K562 (cell line): ENCODE measurements around the gene USP51. TPM values are rescaled to one million over a fixed set of nuclear protein-coding genes. Genes with fewer than 3 reads are reported as not detected.

Experiments
- ATAC-seq: fragments of 200-7000 bp; cut with Tn5 transposase; 3 replicates; pipeline ENCODE4 v1.9.1; 2020; ENCODE audit warnings: moderate library complexity
- BruUV-seq: library from RNA; stranded (reverse); fragments of 400-500 nt; replicated peaks from 2 replicates; lab custom pipeline; 2021; lab: Mats Ljungman, UMichigan
- CTCF ChIA-PET: fragments of 300-600 bp; formaldehyde crosslinking; extraction: SDS; loops from one replicate; lab custom pipeline; 2021; ENCODE audit warnings: low intra/inter-chr PET ratio; lab: Yijun Ruan, JAX
- POLR2A ChIA-PET: fragments of 300-600, 350-650 bp; sonication (Branson Sonifier 250); formaldehyde crosslinking; extraction: SDS; loops from one replicate; lab custom pipeline; 2021; ENCODE audit warnings: antibody characterized with exemption, inconsistent platforms; lab: Yijun Ruan, JAX
- DNase-seq, 4 experiments: peaks; one replicate each; pipeline versions ENCODE4 v3.0.0 to v3.0.0-alpha.2; 2011 to 2018; ENCODE audit warnings: low spot score in 3 of 4, mixed read lengths in 3 of 4; ENCODE audit errors: extremely low read depth in 1 of 4
- FAIRE-seq: peaks from 2 replicates; lab custom pipeline; 2011; peaks lifted over from hg19 to GRCh38; lab: Jason Lieb, UNC
- H2AFZ ChIP-seq: 2 replicates; pipeline ENCODE4 v1.6.0; 2011; ENCODE audit warnings: low read depth, low read length, control low read depth, inconsistent platforms
- H3K27ac ChIP-seq: fragments of 200-600 bp; 3 replicates; pipeline ENCODE4 v1.8.0; 2011; ENCODE audit warnings: low read depth, mild to moderate bottlenecking, control low read depth, inconsistent platforms, low read length, moderate library complexity, mixed read lengths; ENCODE audit errors: extremely low read depth
- H3K27me3 ChIP-seq, 2 experiments: fragments of 300-600 bp in 1 of 2; 2 replicates in 1 of 2; 3 replicates in 1 of 2; pipeline versions ENCODE4 v1.6.0 to v1.8.0; 2011; ENCODE audit warnings: inconsistent platforms in 2 of 2, low read length in 2 of 2, mild to moderate bottlenecking in 1 of 2, mixed read lengths in 1 of 2, moderate library complexity in 1 of 2; ENCODE audit not compliant: control insufficient read depth in 2 of 2, insufficient read depth in 2 of 2
- H3K36me3 ChIP-seq: fragments of 300-600 bp; 3 replicates; pipeline ENCODE4 v1.8.0; 2011; ENCODE audit warnings: mild to moderate bottlenecking, low read length, inconsistent platforms; ENCODE audit not compliant: control insufficient read depth, insufficient read depth
- H3K4me1 ChIP-seq, 2 experiments: fragments of 200-600 bp in 1 of 2; replicated peaks in 1 of 2; 2 replicates in 1 of 2; 3 replicates in 1 of 2; pipeline versions ENCODE4 v1.5.1 to v1.8.0; 2011; ENCODE audit warnings: inconsistent platforms in 2 of 2, low read length in 2 of 2, mild to moderate bottlenecking in 1 of 2, mixed read lengths in 1 of 2, moderate library complexity in 1 of 2; ENCODE audit not compliant: control insufficient read depth in 2 of 2, insufficient read depth in 2 of 2
- H3K4me2 ChIP-seq: 2 replicates; pipeline ENCODE4 v1.6.1; 2011; ENCODE audit warnings: low read length, control low read depth, inconsistent platforms, mixed read lengths; ENCODE audit not compliant: insufficient read depth
- H3K4me3 ChIP-seq: fragments of 200-600 bp; sonication (generic), shearing (Covaris generic); 2 replicates; pipeline ENCODE4 v1.5.1; 2016; ENCODE audit warnings: control low read depth, inconsistent platforms
- H3K79me2 ChIP-seq: fragments of 200-600 bp; 3 replicates; pipeline ENCODE4 v1.8.0; 2011; ENCODE audit warnings: low read length, inconsistent platforms; ENCODE audit not compliant: control insufficient read depth, insufficient read depth
- H3K9ac ChIP-seq, 2 experiments: 2 replicates each; pipeline versions ENCODE4 v1.6.0 to v1.6.1; 2011; ENCODE audit warnings: low read depth in 2 of 2, low read length in 2 of 2, control low read depth in 1 of 2, inconsistent platforms in 1 of 2, mild to moderate bottlenecking in 1 of 2, mixed read lengths in 1 of 2; ENCODE audit not compliant: insufficient read depth in 1 of 2
- H3K9me1 ChIP-seq: one replicate; pipeline ENCODE4 v1.6.0; 2011; ENCODE audit warnings: inconsistent platforms, mild to moderate bottlenecking, low read length, moderate library complexity; ENCODE audit not compliant: control insufficient read depth, insufficient read depth
- H3K9me3 ChIP-seq: replicated peaks from 2 replicates; pipeline ENCODE4 v1.5.1; 2011; ENCODE audit warnings: low read depth, low read length, inconsistent platforms; ENCODE audit not compliant: control insufficient read depth, insufficient read depth
- H4K20me1 ChIP-seq: replicated peaks from 2 replicates; pipeline ENCODE4 v1.6.1; 2011; ENCODE audit warnings: low read length, inconsistent platforms, mixed read lengths; ENCODE audit not compliant: control insufficient read depth, insufficient read depth
- EGR1 ChIP-seq: fragments of 450-650 bp; conservative IDR thresholded peaks from 2 replicates; pipeline ENCODE4 v1.6.1; 2017; ENCODE audit warnings: mild to moderate bottlenecking
- FOXK1 ChIP-seq: sonication (generic); formaldehyde crosslinking; IDR thresholded peaks from 2 replicates; pipeline ENCODE4 v1.8.0; 2022; ENCODE audit warnings: missing genetic modification reagents, mild to moderate bottlenecking, borderline replicate concordance
- RBFOX2 ChIP-seq: fragments of 200-400 bp; formaldehyde crosslinking; IDR thresholded peaks from 2 replicates; pipeline ENCODE4 v1.6.1; 2017; ENCODE audit warnings: low read depth, mild to moderate bottlenecking, low read length, moderate library complexity
- TAF15 ChIP-seq: fragments of 200-400 bp; formaldehyde crosslinking; IDR thresholded peaks from 2 replicates; pipeline ENCODE4 v1.6.1; 2017; ENCODE audit warnings: mild to moderate bottlenecking, low read depth, low read length, moderate library complexity
- TAF9B ChIP-seq: fragments of 450-650 bp; IDR thresholded peaks from 2 replicates; pipeline ENCODE4 v1.6.1; 2018; ENCODE audit warnings: mild to moderate bottlenecking; ENCODE audit not compliant: partially characterized antibody
- TRIM28 ChIP-seq: fragments of 450-650 bp; IDR thresholded peaks from 2 replicates; pipeline ENCODE4 v1.6.1; 2017
- ZEB2 ChIP-seq: fragments of 450-650 bp; IDR thresholded peaks from 2 replicates; pipeline ENCODE4 v1.6.1; 2016
- ZFX ChIP-seq: sonication (generic); formaldehyde crosslinking; IDR thresholded peaks from 2 replicates; pipeline ENCODE4 v1.8.0; 2022; ENCODE audit warnings: mild to moderate bottlenecking, missing genetic modification reagents, moderate library complexity
- ZNF717 ChIP-seq: fragments of 250-450 bp; sonication (Bioruptor Pico); IDR thresholded peaks from 2 replicates; pipeline ENCODE4 v1.5.0; 2021
- WGBS: fragments of 100-300 bp; shearing (Covaris generic); methylation state at CpG from one replicate; pipeline ENCODE4 v1.1.6; 2016; ENCODE audit warnings: low coverage, mixed read lengths; ENCODE audit not compliant: insufficient coverage; ENCODE audit errors: missing lambda C conversion rate; 5-methylcytosine and 5-hydroxymethylcytosine counted together
- in situ Hi-C: fragments of 300-500 bp; cut with MboI; formaldehyde crosslinking; loops from 4 replicates; pipeline ENCODE4 v1.15.0; 2018; ENCODE audit warnings: inconsistent platforms, mixed read lengths
- intact Hi-C: fragments of 100-400 bp; cut with micrococcal nuclease; formaldehyde crosslinking; loops from 2 replicates; pipeline ENCODE4 v1.14.2; 2022
- polyA plus RNA-seq, 8 experiments: library from polyadenylated mRNA; depleted of rRNA in 4 of 8; stranded (reverse) in 5 of 8; unstranded in 3 of 8; fragments of >200 nt; fragmentation: Nextera tagmentation in 2 of 8; fragmentation: Illumina TruSeq in 1 of 8; extraction: Ambion mirVana in 2 of 8; extraction: Trizol in 1 of 8; gene quantifications; 2 replicates each; pipeline versions ENCODE4 v1.2.1 to v1.2.3, GENCODE V29; 2011 to 2014; ENCODE audit warnings: inconsistent platforms in 1 of 8, missing spikeins in 1 of 8
- total RNA-seq, 7 experiments: library from RNA; depleted of rRNA in 6 of 7; stranded (reverse); fragments of >200 nt in 6 of 7; fragmentation: Illumina TruSeq in 2 of 7; extraction: Trizol in 2 of 7; gene quantifications; 2 replicates each; pipeline versions ENCODE4 v1.2.1 to v1.2.3, GENCODE V29; 2011 to 2021; ENCODE audit warnings: low replicate concordance in 1 of 7
- TF ChIP-seq, protein P1 (sequence below), 3 experiments: IDR thresholded peaks in 2 of 3; conservative IDR thresholded peaks in 1 of 3; 2 replicates each; pipeline ENCODE4 v1.5.1; 2011 to 2012; ENCODE audit warnings: low read length in 3 of 3, mild to moderate bottlenecking in 3 of 3, control low read depth in 2 of 3, improper control_type of control experiment in 1 of 3, inconsistent platforms in 1 of 3, low read depth in 1 of 3, mixed read lengths in 1 of 3, moderate library complexity in 1 of 3; ENCODE audit not compliant: insufficient read depth in 2 of 3
- TF ChIP-seq, protein P2 (sequence below): fragments of 200-800 bp; sonication (Bioruptor generic); IDR thresholded peaks from 2 replicates; pipeline ENCODE4 v1.6.1; 2017; ENCODE audit warnings: missing genetic modification characterization, missing compliant biosample characterization

The USP51 gene
- total and polyA plus RNA-seq, 9 of the 15 experiments (the other 6 are each of a cell fraction or from before 2014, with no cell fraction given): 0.59 to 3.9 (median 1.3) TPM

DNA sequence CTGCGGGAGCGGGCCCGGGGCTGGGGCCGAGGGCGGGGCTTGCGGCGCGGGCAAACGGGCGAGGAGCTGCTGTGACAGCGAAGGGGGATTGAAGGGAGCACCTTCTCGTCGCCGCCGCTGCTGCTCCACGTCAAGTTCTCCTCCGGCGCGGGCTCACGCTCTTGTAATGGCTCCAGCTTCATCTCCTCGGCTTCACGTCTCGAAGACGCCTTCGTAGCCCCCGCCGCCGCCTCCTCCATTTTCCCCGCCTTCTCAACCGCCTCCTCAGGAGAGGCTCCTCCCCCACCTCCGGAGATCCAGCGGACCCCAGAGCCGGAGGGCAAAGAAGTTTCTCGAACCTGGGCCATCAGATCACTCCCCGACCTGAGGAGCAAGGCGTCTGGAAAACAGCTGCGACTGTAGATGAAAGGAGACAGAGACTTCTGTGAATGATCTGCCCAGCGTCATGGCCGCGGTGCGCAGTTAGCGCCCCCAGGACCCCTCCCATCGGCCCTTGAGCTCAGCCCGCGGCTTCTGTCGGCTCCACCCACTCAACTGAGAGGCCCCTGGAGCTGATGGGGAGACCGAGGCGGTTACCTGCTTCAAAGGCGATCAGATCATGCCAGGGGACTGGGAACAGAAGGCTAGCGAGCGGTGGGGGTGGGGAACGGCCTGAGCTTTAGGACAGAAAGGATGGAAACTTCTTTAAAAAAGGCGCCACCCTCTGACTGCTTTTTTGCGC lies 895 bp downstream of the USP51 start (continued):
- TF ChIP-seq EGR1: peak; percentile 58
- TF ChIP-seq TAF15: no peak
- TF ChIP-seq, protein P1, sequence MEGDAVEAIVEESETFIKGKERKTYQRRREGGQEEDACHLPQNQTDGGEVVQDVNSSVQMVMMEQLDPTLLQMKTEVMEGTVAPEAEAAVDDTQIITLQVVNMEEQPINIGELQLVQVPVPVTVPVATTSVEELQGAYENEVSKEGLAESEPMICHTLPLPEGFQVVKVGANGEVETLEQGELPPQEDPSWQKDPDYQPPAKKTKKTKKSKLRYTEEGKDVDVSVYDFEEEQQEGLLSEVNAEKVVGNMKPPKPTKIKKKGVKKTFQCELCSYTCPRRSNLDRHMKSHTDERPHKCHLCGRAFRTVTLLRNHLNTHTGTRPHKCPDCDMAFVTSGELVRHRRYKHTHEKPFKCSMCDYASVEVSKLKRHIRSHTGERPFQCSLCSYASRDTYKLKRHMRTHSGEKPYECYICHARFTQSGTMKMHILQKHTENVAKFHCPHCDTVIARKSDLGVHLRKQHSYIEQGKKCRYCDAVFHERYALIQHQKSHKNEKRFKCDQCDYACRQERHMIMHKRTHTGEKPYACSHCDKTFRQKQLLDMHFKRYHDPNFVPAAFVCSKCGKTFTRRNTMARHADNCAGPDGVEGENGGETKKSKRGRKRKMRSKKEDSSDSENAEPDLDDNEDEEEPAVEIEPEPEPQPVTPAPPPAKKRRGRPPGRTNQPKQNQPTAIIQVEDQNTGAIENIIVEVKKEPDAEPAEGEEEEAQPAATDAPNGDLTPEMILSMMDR (IDR thresholded peaks at IDR 0.05 in 2 of 3, conservative IDR thresholded peaks at IDR 0.05 in 1 of 3; ENCODE audit: insufficient read depth in 2 of 3, low read depth in 1 of 3, low read length in 3 of 3): 0 out of 6 replicates have a peak, but pooled peaks of 1 of the 3 experiments have one; percentile 0
- no peak for TF ChIP-seq ZEB2
- TF ChIP-seq RBFOX2: peak; percentile 60
- no peak for TF ChIP-seq TAF9B
- no peak for TF ChIP-seq ZNF717 (CRISPR knock-in tag)

DNA sequence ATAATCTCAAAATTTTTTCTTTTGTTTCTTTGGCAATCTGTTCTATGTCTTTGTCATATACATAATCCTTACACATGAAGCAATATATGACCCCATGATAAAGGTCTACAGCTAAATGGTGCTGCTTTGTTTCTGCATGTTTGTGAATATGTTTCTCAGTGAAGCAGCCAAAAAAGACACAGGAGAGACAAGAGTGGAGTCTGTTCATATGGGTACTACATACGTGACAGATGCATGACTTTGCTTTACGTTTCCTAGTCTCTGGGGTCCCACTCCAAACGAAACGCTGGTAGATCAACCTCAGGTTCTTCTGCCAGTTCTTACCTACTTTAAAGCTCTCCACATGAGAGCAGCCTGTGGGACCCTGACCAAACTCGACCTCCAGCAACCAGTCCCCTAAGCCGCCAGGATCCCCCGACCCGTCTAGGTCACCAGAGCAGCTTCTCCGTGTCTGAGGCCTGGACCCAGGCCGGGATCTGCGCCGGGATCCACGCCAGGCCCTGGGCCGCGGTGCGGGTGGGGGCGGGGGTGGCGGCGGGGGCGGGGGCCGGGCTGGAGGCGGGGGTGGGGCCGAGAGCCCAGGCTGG lies 1.5 kb downstream of the USP51 start:
- no peaks in the 10 kb centered on the region for H3K27me3 ChIP-seq
- ChIA-PET POLR2A (no interaction called here), CTCF (no interaction called here)
- no peaks in the 10 kb centered on the region for H3K9me3 ChIP-seq
- H2AFZ ChIP-seq: peak overlapping the region; percentile 72
- intact Hi-C loops: no loop called here
- peak overlapping the region; percentile 62; the same call in 2 of the 3 replicates for H3K27ac ChIP-seq
- H3K79me2 ChIP-seq: no peaks in the 10 kb centered on the region; the same call in 1 of the 3 replicates
- 18% methylated on average over 6 of the region's 23 CpGs for WGBS
- TF ChIP-seq TRIM28 (no peak), ZFX (peak; percentile 65), FOXK1 (CRISPR knock-in tag) (no peak)
- TF ChIP-seq, protein P2, sequence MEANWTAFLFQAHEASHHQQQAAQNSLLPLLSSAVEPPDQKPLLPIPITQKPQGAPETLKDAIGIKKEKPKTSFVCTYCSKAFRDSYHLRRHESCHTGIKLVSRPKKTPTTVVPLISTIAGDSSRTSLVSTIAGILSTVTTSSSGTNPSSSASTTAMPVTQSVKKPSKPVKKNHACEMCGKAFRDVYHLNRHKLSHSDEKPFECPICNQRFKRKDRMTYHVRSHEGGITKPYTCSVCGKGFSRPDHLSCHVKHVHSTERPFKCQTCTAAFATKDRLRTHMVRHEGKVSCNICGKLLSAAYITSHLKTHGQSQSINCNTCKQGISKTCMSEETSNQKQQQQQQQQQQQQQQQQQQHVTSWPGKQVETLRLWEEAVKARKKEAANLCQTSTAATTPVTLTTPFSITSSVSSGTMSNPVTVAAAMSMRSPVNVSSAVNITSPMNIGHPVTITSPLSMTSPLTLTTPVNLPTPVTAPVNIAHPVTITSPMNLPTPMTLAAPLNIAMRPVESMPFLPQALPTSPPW: peak; percentile 78
- peak overlapping the region; percentile 75 to 81 for H3K9ac ChIP-seq
- BruUV-seq: TSS peak; percentile 69
- no peaks in the 10 kb centered on the region for H4K20me1 ChIP-seq
- H3K36me3 ChIP-seq: no peaks in the 10 kb centered on the region
- peak; percentile 82; the same call in 2 of the 3 replicates for ATAC-seq
- peaks cover 6 to 11% of the 10 kb centered on the region in 2 experiments; a peak in 4 of 5 replicates for H3K4me1 ChIP-seq
- H3K4me3 ChIP-seq: peak overlapping the region; percentile 61
- H3K9me1 ChIP-seq: no peaks in the 10 kb centered on the region
- peak in 3 of 4 experiments; percentile 71 to 72 (median 72) for DNase-seq
- FAIRE-seq: no peak
- in situ Hi-C loops: no loop called here
- H3K4me2 ChIP-seq: peak overlapping the region; percentile 60
